Coronary artery (tissue), 2 donors: Measurements from ENCODE around the gene SPATA24.

Source experiments
- DNase-seq: peaks from one replicate; pipeline ENCODE4 v3.0.0-alpha.2; 2017; ENCODE audit warnings: low spot score
- H3K27ac ChIP-seq, 2 donors: fragments of 200-600 bp; sonication (generic); one replicate each; pipeline ENCODE4 v1.5.1; 2016 to 2019
- H3K4me3 ChIP-seq: fragments of 200-600 bp; sonication (generic); 2 replicates; pipeline ENCODE4 v1.5.1; 2016; ENCODE audit warnings: mild to moderate bottlenecking, moderate library complexity
- TF ChIP-seq, protein P1 (sequence below): fragments of 200-600 bp; sonication (generic); IDR thresholded peaks from one replicate; pipeline ENCODE4 v1.5.1; 2019; ENCODE audit warnings: antibody characterized with exemption

SPATA24 gene

DNA sequence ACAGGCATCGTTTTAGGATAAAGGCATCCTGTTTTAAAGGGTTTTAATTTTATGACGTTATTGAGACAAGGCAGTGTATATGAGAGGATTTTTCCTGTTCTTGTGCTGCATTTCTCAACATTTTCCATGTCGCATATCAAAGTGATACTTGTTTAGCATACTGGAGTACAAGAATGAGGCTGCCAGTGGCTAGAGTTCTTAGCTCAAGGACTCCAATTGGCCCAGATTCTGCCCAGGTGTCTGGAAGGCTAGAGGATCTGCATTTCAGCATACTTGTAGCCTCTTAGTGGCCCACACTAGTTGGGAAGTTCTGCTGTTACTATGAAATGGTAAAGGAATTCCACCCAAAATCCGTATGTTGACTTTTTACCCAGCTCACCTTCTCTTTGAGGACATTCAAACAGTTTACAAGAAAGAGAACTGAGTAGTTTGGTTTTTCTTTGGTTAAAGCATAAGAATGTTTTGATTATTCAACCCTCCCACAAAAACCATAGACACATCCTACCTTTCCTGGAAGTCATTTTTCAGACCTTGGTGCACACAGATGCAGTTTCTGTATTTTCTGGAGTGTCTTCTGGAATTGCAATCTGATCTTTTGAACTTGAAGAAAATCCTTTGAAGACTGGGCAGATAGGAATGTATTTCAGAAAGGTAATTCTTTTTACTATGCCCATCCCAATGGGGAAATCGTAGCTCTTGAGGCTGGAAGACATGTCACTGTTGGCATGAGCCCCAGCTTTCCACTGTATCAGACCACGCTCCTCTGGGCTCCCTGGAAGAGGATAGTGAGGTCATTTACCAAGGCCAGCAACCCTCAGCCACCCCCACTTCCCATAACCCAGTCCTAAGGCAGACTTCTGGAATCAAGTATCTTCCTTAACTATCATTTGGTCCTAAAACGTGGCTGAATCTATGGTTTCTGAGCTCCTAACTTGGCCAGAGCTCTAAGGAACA lies 32.1 kb downstream of the SPATA24 start:
- TF ChIP-seq, protein P1, sequence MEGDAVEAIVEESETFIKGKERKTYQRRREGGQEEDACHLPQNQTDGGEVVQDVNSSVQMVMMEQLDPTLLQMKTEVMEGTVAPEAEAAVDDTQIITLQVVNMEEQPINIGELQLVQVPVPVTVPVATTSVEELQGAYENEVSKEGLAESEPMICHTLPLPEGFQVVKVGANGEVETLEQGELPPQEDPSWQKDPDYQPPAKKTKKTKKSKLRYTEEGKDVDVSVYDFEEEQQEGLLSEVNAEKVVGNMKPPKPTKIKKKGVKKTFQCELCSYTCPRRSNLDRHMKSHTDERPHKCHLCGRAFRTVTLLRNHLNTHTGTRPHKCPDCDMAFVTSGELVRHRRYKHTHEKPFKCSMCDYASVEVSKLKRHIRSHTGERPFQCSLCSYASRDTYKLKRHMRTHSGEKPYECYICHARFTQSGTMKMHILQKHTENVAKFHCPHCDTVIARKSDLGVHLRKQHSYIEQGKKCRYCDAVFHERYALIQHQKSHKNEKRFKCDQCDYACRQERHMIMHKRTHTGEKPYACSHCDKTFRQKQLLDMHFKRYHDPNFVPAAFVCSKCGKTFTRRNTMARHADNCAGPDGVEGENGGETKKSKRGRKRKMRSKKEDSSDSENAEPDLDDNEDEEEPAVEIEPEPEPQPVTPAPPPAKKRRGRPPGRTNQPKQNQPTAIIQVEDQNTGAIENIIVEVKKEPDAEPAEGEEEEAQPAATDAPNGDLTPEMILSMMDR = no peak
- no peak overlapping the region for H3K27ac ChIP-seq
- no peak overlapping the region for H3K4me3 ChIP-seq
- DNase-seq = no peak

DNA sequence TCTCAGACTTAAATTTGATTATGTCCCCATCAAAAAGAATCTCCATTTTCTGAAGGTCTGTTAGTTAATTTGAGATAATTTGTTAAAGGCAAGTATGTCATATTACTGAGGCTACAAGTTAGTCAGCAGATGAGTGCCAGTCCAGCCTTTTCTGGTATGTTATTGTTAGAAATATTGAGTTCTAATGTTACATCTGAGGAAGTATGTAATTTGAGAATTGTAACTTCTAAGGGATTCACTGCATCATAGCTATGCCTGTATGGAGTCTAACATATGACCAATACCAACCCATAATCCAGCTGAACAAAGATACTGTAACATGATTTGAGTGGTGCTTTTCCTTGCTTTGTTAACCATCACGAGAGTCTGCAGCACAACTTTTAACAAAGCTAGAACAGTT lies 34.7 kb downstream of the SPATA24 start:
- no peak overlapping the region for H3K27ac ChIP-seq
- no peak overlapping the region for H3K4me3 ChIP-seq
- TF ChIP-seq, protein P1 = no peak
- DNase-seq = no peak

DNA sequence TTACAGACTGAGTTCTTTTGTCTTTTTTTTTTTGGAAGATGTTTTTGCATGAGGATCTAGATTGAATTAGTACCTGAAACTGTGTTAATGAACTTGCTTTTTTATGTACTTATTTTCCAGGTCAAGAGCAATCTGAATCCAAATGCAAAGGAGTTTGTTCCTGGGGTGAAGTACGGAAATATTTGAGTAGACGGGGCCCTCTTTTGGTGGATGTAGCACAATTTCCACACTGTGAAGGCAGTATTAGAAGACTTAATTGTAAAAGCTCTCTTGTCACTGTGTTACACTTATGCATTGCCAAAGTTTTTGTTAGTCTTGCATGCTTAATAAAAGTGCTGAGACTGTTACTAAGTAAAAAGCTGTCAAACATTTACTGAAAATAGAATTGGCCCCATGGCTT lies 35.3 kb downstream of the SPATA24 start:
- DNase-seq = no peak
- no peak overlapping the region for H3K4me3 ChIP-seq
- no peak overlapping the region for H3K27ac ChIP-seq
- TF ChIP-seq, protein P1 = no peak

DNA sequence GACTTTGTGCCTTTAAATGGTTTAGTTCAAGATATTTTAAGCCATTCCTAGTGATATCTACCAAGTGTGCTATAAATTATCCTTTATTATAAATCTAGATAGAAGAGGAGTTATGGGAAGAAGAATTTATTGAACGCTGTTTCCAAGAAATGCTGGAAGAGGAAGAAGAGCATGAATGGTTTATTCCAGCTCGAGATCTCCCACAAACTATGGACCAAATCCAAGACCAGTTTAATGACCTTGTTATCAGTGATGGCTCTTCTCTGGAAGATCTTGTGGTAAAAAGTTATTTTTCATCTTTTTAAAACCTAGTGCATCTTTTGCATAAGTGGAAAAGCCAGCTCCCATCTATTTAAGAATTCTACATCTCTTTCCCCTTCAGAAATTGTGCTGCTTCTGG lies 39.4 kb downstream of the SPATA24 start:
- TF ChIP-seq, protein P1 = no peak
- H3K27ac ChIP-seq = no peak overlapping the region
- no peak overlapping the region for H3K4me3 ChIP-seq
- DNase-seq = no peak

DNA sequence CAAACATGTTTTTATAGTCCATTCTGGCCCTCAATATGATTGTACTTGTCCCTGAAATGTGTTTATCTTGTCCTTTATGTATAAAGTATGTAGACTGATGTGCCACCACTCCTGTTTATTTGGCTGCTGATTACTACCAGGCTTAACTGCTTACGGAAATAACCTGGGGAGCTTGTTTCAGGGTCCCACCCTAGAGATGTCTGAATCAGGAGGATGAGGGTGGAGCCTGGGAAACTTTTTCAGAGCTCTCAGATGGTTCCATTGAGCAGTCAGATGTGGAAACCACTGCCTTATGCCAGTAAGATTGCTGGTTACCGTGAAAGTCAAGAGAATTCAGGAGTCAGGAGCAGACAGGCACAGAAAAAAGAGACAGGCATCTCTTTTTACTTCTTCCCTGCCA lies 40.0 kb downstream of the SPATA24 start:
- Histone ChIP-seq H3K27ac (no peak overlapping the region), H3K4me3 (no peak overlapping the region)
- no peak for DNase-seq
- TF ChIP-seq, protein P1 = no peak

DNA sequence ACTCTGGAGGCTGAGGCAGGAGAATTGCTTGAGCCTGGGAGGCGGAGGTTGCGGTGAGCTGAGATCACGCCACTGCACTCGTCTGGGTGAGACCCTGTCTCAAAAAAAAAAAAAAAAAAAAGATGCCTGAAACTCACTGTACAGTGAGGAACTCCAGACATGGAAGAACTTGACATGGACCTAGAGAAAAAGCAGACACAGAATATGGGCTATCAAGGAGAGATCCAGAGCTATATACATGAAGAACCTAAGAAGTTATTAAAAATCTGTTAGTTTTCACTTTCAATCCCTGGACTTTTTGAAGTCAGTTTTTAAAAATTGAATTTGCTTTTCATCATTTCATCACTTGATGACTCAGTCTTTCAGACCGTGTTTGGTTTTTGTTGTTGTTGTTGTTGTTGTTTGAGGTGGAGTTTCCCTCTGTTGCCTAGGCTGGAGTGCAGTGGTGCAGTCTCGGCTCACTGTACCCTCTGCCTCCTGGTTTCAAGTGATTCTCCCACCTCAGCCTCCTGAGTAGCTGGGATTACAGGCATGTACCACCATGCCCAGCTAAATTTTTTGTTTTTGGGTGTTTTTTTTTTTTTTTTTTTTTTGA lies 42.0 kb downstream of the SPATA24 start:
- Histone ChIP-seq H3K27ac (no peak overlapping the region), H3K4me3 (no peak overlapping the region)
- no peak for DNase-seq
- TF ChIP-seq, protein P1 = no peak

DNA sequence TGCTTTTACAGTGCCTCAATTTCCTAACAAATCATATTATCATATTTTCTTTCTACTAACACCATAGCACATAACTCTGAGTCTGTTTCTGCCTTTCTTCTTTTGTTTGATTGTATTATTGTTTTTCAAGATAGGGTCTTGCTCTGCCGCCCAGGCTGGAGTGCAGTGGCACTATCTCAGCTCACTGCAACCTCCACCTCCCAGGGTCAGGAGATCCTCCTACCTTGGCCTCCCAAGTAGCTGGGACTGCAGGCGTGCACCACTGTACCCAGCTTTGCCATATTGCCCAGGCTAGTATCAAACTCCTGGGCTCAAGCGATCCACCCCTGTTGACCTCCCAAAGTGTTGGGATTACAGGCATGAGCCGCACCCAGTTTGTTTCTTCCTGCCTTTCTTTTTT lies 43.5 kb downstream of the SPATA24 start:
- Histone ChIP-seq H3K4me3 (no peak overlapping the region), H3K27ac (no peak overlapping the region)
- TF ChIP-seq, protein P1 = no peak
- no peak for DNase-seq
